Smooth muscle cell (in vitro differentiated cells): Measurements from ENCODE around the gene PLEKHA6. TPM values are rescaled to one million over a fixed set of nuclear protein-coding genes. Genes with fewer than 3 reads are reported as not detected.

Source experiments
- DNase-seq: peaks from one replicate; lab custom pipeline; 2025; ENCODE audit not compliant: unreplicated experiment; lab: John Stamatoyannopoulos, UW
- H2AFZ ChIP-seq: fragments of 200-600 bp; sonication (generic); 2 replicates; pipeline ENCODE4 v1.6.0; 2016; ENCODE audit warnings: antibody characterized with exemption, low read depth, mild to moderate bottlenecking
- H3F3A ChIP-seq: fragments of 200-600 bp; sonication (generic); 2 replicates; pipeline ENCODE4 v1.6.0; 2017; ENCODE audit warnings: antibody characterized with exemption, low read depth
- H3K27ac ChIP-seq: fragments of 200-600 bp; sonication (generic); 2 replicates; pipeline ENCODE4 v1.5.1; 2016; ENCODE audit warnings: low read depth, mild to moderate bottlenecking
- H3K27me3 ChIP-seq: fragments of 200-600 bp; sonication (generic); 2 replicates; pipeline ENCODE4 v1.6.1; 2016; ENCODE audit warnings: low read depth, mild to moderate bottlenecking
- H3K36me3 ChIP-seq: fragments of 200-600 bp; sonication (generic); 2 replicates; pipeline ENCODE4 v1.5.1; 2016; ENCODE audit warnings: low read depth
- H3K4me1 ChIP-seq: fragments of 200-600 bp; sonication (generic); 2 replicates; pipeline ENCODE4 v1.5.1; 2016; ENCODE audit warnings: low read depth
- H3K4me2 ChIP-seq: fragments of 200-600 bp; sonication (generic); 2 replicates; pipeline ENCODE4 v1.6.0; 2016; ENCODE audit warnings: mild to moderate bottlenecking
- H3K4me3 ChIP-seq: fragments of 200-600 bp; sonication (generic); 2 replicates; pipeline ENCODE4 v1.5.1; 2016; ENCODE audit warnings: mild to moderate bottlenecking
- H3K79me2 ChIP-seq: fragments of 200-600 bp; sonication (generic); 2 replicates; pipeline ENCODE4 v1.6.0; 2016; ENCODE audit warnings: low read depth, mild to moderate bottlenecking
- H3K9ac ChIP-seq: fragments of 200-600 bp; sonication (generic); 2 replicates; pipeline ENCODE4 v1.6.0; 2016; ENCODE audit warnings: low read depth
- H3K9me3 ChIP-seq: fragments of 200-600 bp; sonication (generic); replicated peaks from 2 replicates; pipeline ENCODE4 v1.5.1; 2016; ENCODE audit warnings: low read depth
- H4K20me1 ChIP-seq: fragments of 200-600 bp; sonication (generic); 2 replicates; pipeline ENCODE4 v1.6.0; 2016; ENCODE audit warnings: low read depth
- WGBS: methylation state at CpG from one replicate; pipeline ENCODE4 v1.1.7; 2016; ENCODE audit warnings: low lambda C conversion rate; 5-methylcytosine and 5-hydroxymethylcytosine counted together
- polyA plus RNA-seq: library from polyadenylated mRNA; unstranded; fragments of >200 nt; fragmentation: Nextera tagmentation; extraction: Ambion mirVana; gene quantifications from 2 replicates; pipeline ENCODE4 v1.2.1, GENCODE V29; 2016
- total RNA-seq: library from RNA; depleted of rRNA; stranded (reverse); fragments of >200 nt; gene quantifications from 2 replicates; pipeline ENCODE4 v1.2.3, GENCODE V29; 2014
- TF ChIP-seq, protein P1 (sequence below): fragments of 200-600 bp; sonication (generic); IDR thresholded peaks from 2 replicates; pipeline ENCODE4 v1.5.1; 2017; ENCODE audit warnings: borderline replicate concordance, mild to moderate bottlenecking, antibody characterized with exemption; ENCODE audit not compliant: insufficient read depth, poor library complexity, severe bottlenecking

PLEKHA6 gene
- total and polyA plus RNA-seq, 2 experiments from 2014 or later, result 0.45 to 0.85 TPM

DNA sequence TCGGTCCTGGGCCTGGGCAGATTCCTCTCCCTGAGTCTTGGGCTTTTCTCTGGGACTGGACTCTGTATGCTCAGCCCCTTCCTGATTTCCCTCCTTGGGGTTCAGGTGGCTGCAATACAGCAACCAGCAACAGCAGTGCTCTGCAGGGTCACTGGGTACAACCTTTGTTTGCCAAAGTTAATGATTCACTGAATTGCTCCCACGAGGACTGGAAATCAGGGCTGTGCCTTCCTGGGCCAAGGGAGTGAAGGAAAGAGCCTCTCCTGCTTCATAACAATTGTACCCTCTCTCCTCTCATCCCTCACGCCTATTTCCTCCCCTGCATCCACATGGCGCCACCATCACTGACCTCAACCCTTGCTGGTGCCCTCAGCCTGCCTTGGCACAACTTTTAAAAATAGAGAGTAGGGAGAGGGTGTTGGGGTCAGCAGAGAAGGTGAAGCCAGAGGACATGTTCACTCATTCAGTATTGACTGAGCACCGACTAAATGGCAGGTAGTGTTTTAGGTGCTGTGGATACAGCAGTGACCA lies 93.2 kb downstream of the PLEKHA6 start:
- no peak overlapping the region for H3K4me2 ChIP-seq
- no peak for DNase-seq
- H3F3A ChIP-seq, result peaks cover 13% of the 10 kb centered on the region
- no peaks in the 10 kb centered on the region for H3K36me3 ChIP-seq
- peaks cover 5% of the 10 kb centered on the region for H4K20me1 ChIP-seq
- TF ChIP-seq, protein P1, sequence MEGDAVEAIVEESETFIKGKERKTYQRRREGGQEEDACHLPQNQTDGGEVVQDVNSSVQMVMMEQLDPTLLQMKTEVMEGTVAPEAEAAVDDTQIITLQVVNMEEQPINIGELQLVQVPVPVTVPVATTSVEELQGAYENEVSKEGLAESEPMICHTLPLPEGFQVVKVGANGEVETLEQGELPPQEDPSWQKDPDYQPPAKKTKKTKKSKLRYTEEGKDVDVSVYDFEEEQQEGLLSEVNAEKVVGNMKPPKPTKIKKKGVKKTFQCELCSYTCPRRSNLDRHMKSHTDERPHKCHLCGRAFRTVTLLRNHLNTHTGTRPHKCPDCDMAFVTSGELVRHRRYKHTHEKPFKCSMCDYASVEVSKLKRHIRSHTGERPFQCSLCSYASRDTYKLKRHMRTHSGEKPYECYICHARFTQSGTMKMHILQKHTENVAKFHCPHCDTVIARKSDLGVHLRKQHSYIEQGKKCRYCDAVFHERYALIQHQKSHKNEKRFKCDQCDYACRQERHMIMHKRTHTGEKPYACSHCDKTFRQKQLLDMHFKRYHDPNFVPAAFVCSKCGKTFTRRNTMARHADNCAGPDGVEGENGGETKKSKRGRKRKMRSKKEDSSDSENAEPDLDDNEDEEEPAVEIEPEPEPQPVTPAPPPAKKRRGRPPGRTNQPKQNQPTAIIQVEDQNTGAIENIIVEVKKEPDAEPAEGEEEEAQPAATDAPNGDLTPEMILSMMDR, result no peak
- 98% methylated on average over 5 of the region's 5 CpGs for WGBS
- no peaks in the 10 kb centered on the region for H3K79me2 ChIP-seq
- H3K9ac ChIP-seq, result no peak overlapping the region
- no peaks in the 10 kb centered on the region for H3K9me3 ChIP-seq
- H3K27ac ChIP-seq, result no peak overlapping the region
- no peak overlapping the region for H3K4me3 ChIP-seq
- H2AFZ ChIP-seq, result no peak overlapping the region
- no peaks in the 10 kb centered on the region for H3K27me3 ChIP-seq
- H3K4me1 ChIP-seq, result peaks cover 18% of the 10 kb centered on the region

DNA sequence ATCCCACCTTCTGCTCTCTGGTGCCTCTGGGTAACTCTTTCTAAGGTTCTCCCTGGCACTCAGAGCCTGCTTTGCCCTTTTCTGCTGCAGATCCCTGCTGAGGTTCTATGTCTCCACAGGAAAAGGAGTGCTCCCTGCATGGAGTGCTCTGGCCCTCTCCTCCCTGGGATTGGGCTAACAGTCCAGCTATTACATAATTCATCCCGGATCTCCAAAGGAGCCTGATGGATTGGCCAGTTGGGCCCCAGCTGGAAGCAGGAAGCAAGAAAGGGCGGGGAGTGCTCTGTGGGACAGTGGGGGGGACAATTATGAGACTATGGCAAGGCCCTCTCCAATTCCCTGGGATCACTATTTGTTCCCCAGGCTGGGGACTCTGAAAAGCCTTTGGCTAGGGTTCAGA lies 94.1 kb downstream of the PLEKHA6 start:
- 97% methylated on average over 2 of the region's 2 CpGs for WGBS

DNA sequence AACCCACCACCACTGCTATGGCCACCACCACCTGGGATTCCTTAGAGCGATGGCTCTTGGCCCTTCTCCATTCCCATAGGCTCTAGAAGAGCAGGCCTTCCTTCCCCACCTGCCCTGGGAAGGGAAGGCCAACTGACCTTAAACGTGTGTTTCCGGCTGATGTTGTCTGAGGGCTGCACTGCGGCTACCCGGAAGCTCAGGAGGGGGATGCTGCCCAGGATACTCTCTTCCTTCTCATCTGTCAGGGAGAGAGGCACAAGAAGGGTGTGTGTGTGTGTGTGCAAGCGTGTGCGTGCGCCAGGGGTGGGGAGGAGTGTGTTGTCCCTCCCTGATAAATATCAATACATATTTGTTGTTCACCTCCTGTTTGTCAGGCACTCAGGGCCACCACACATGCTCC lies 94.9 kb downstream of the PLEKHA6 start:
- H3K27me3 ChIP-seq, result no peaks in the 10 kb centered on the region
- H3K9me3 ChIP-seq, result no peaks in the 10 kb centered on the region
- no peak overlapping the region for H2AFZ ChIP-seq
- no peak overlapping the region for H3K9ac ChIP-seq
- H3K79me2 ChIP-seq, result no peaks in the 10 kb centered on the region
- WGBS, result 82% methylated on average over 8 of the region's 8 CpGs
- no peak overlapping the region for H3K4me3 ChIP-seq
- H3K27ac ChIP-seq, result no peak overlapping the region
- H4K20me1 ChIP-seq, result peaks cover 5% of the 10 kb centered on the region
- H3F3A ChIP-seq, result peaks cover 13% of the 10 kb centered on the region
- no peaks in the 10 kb centered on the region for H3K36me3 ChIP-seq
- no peak for DNase-seq
- H3K4me1 ChIP-seq, result peaks cover 18% of the 10 kb centered on the region
- TF ChIP-seq, protein P1, result no peak
- no peak overlapping the region for H3K4me2 ChIP-seq

More for the DNA sequence above, 94.1 kb downstream of the PLEKHA6 start:
- no peak overlapping the region for H3K27ac ChIP-seq
- H3K4me1 ChIP-seq, result peaks cover 18% of the 10 kb centered on the region
- no peaks in the 10 kb centered on the region for H3K9me3 ChIP-seq
- DNase-seq, result no peak
- peaks cover 13% of the 10 kb centered on the region for H3F3A ChIP-seq
- no peak overlapping the region for H3K4me2 ChIP-seq
- TF ChIP-seq, protein P1, result no peak
- H3K27me3 ChIP-seq, result no peaks in the 10 kb centered on the region
- no peak overlapping the region for H3K4me3 ChIP-seq
- H3K79me2 ChIP-seq, result no peaks in the 10 kb centered on the region
- no peak overlapping the region for H3K9ac ChIP-seq
- peaks cover 5% of the 10 kb centered on the region for H4K20me1 ChIP-seq
- H2AFZ ChIP-seq, result no peak overlapping the region
- H3K36me3 ChIP-seq, result no peaks in the 10 kb centered on the region

DNA sequence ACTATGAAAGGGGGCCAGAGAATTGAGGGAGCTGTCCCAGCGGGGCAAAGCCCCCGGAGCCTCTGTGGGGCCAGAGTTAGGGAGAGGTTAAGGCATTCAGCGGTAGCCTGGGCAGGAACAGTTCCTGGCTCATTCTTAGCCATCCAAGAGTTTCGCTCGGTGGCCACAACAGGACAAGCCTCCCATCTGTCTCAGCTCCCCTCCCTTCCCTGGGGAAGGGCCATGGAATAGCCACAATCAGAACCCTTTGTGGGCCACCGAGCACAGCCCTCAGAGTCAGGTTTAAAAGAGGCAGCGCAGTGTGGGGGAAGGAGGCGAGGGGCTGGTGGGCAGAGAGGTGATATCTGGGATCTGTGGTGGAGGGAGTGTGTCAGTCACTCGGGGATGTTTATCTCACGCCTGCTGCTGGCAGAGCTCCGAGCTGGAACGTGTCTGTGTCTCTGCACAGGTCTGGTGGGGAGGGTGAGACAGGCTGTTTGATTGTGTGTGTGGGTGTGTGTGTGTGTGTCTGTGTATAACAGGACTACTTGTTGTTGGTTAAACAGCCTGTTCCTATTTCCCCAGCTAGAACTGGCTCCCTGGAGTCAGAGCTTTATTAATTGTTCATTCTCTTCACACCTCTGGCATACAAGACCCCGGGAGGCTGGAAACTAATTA lies 96.3 kb downstream of the PLEKHA6 start:
- Histone ChIP-seq H3K36me3 (no peaks in the 10 kb centered on the region), H3K79me2 (no peaks in the 10 kb centered on the region), H3K27ac (no peak overlapping the region), H3K27me3 (no peaks in the 10 kb centered on the region), H4K20me1 (peaks cover 5% of the 10 kb centered on the region), H3K4me2 (peak overlapping the region; percentile 62), H3K4me1 (peaks cover 18% of the 10 kb centered on the region), H3K9me3 (no peaks in the 10 kb centered on the region), H2AFZ (no peak overlapping the region), H3K4me3 (no peak overlapping the region), H3F3A (peaks cover 13% of the 10 kb centered on the region), H3K9ac (no peak overlapping the region)
- no peak for DNase-seq
- TF ChIP-seq, protein P1, result no peak
- 40% methylated on average over 13 of the region's 13 CpGs for WGBS
